HepG2 (cell line): ENCODE data around the gene TBX10.

Source experiments
- FOXM1 ChIP-seq: sonication (generic); formaldehyde crosslinking; IDR thresholded peaks from 2 replicates; pipeline ENCODE4 v1.5.0; 2020; ENCODE audit warnings: missing genetic modification reagents
- JUND ChIP-seq: sonication (generic); formaldehyde crosslinking; IDR thresholded peaks from 2 replicates; pipeline ENCODE4 v1.8.0; 2022; ENCODE audit warnings: mild to moderate bottlenecking, missing genetic modification reagents
- POLR2AphosphoS5 ChIP-seq: IDR thresholded peaks from 2 replicates; pipeline ENCODE4 v1.6.1; 2012; ENCODE audit warnings: low read depth, low read length
- RFX5 ChIP-seq: IDR thresholded peaks from 2 replicates; pipeline ENCODE4 v1.6.1; 2011; ENCODE audit warnings: low read depth, low read length, improper control_type of control experiment
- ZFP90 ChIP-seq: sonication (generic); formaldehyde crosslinking; IDR thresholded peaks from 2 replicates; pipeline ENCODE4 v1.8.0; 2022; ENCODE audit warnings: missing genetic modification reagents, mild to moderate bottlenecking, inconsistent platforms, borderline replicate concordance
- ZNF430 ChIP-seq: sonication (generic); formaldehyde crosslinking; IDR thresholded peaks from 2 replicates; pipeline ENCODE4 v1.9.0; 2021; ENCODE audit warnings: mild to moderate bottlenecking, missing genetic modification reagents
- ZNF776 ChIP-seq: sonication (generic); formaldehyde crosslinking; IDR thresholded peaks from 2 replicates; pipeline ENCODE4 v1.4.0; 2020; ENCODE audit warnings: mild to moderate bottlenecking, missing genetic modification reagents
- ZSCAN5A ChIP-seq: sonication (generic); formaldehyde crosslinking; IDR thresholded peaks from 2 replicates; pipeline ENCODE4 v1.8.0; 2022; ENCODE audit warnings: mild to moderate bottlenecking, missing genetic modification reagents, borderline replicate concordance

- no peak for TF ChIP-seq FOXM1 (CRISPR knock-in tag)
- no peak for TF ChIP-seq ZFP90
- no peak for TF ChIP-seq JUND (CRISPR knock-in tag)
- TF ChIP-seq RFX5, result no peak
- no peak for TF ChIP-seq POLR2AphosphoS5
- no peak for TF ChIP-seq ZSCAN5A
- no peak for TF ChIP-seq ZNF776
- no peak for TF ChIP-seq ZNF430 (CRISPR knock-in tag)
These were observed 5.7 kb downstream of the TBX10 start for GRCh38 chr11:67633758-67634365.
